HUES48 (cell line): ENCODE results near the gene PLCL1.

ENCODE experiments used
- H3K27ac ChIP-seq: one replicate; pipeline ENCODE4 v1.7.0; 2013; ENCODE audit warnings: low read depth, low read length, inconsistent platforms
- H3K27me3 ChIP-seq: 2 replicates; pipeline ENCODE4 v1.6.1; 2013; ENCODE audit warnings: mild to moderate bottlenecking, low read length; ENCODE audit not compliant: control insufficient read depth, insufficient read depth
- H3K36me3 ChIP-seq: 2 replicates; pipeline ENCODE4 v1.6.1; 2013; ENCODE audit warnings: low read length; ENCODE audit not compliant: control insufficient read depth, insufficient read depth
- H3K4me1 ChIP-seq: 2 replicates; pipeline ENCODE4 v1.6.1; 2013; ENCODE audit warnings: mild to moderate bottlenecking, low read length; ENCODE audit not compliant: control insufficient read depth, insufficient read depth
- H3K4me3 ChIP-seq: 2 replicates; pipeline ENCODE4 v1.5.1; 2013; ENCODE audit warnings: mild to moderate bottlenecking, low read depth, low read length
- H3K9ac ChIP-seq: 2 replicates; pipeline ENCODE4 v1.6.1; 2013; ENCODE audit warnings: mild to moderate bottlenecking, low read depth, low read length, moderate library complexity
- H3K9me3 ChIP-seq: 2 replicates; pipeline ENCODE4 v1.6.1; 2013; ENCODE audit warnings: low read length; ENCODE audit not compliant: control insufficient read depth, insufficient read depth

Gene PLCL1

DNA sequence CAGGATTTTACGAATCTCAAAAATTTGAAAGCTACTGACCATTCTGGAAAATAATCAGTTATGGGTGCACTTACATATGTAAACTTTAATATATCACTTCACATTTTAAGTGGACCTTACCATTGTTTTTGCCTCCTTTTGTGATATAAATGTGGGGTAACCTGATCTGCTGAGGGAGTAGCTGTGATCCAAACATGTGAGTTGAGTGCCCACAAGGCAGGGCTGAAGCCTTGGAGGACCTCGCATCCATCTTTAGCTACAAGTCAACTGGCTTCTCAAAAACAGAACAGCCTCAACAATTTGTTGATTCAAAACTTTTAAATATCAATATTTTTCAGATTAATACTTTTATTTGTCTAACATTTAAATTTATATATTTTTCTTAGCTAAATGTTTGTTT lies 178.2 kb downstream of the PLCL1 start:
- no peak overlapping the region for H3K27ac ChIP-seq

DNA sequence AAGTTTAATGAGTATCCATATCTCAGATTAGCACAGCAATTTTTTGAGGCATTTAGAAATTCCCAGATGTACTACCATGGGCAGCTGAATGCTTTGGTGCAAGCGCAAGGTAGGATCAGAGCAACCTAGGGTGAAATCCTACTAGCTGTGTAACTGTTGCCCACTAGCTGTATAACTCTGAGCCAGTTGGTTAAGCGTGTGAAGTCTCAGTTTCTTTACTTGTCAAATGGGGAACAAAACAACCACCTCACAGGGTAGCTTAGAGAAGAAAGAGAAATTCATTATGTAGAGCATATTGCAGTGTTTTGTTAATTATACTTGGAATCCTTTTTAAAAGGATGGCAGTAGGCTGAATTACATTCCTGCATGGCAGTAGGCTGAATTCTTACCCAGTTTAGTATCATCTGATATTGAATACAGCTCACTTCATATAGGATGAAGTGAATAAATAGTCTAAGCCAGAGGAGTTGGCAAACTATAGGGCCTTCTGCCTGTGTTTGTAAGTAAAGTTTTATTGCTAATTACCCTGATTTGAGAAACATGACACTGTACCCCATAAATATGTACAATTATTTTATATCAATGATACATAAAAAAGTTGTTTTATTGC lies 180.7 kb downstream of the PLCL1 start:
- H3K9me3 ChIP-seq = no peaks in the 10 kb centered on the region
- no peak overlapping the region for H3K9ac ChIP-seq
- H3K27me3 ChIP-seq = no peaks in the 10 kb centered on the region
- peaks cover 6% of the 10 kb centered on the region; the same call in 1 of the 2 replicates for H3K4me1 ChIP-seq
- no peaks in the 10 kb centered on the region for H3K36me3 ChIP-seq
- no peak overlapping the region for H3K27ac ChIP-seq
- H3K4me3 ChIP-seq = no peak overlapping the region

More for the DNA sequence above, 178.2 kb downstream of the PLCL1 start:
- H3K9me3 ChIP-seq = no peaks in the 10 kb centered on the region
- H3K4me3 ChIP-seq = no peak overlapping the region
- H3K4me1 ChIP-seq = peaks cover 6% of the 10 kb centered on the region; the same call in 1 of the 2 replicates
- H3K27me3 ChIP-seq = no peaks in the 10 kb centered on the region
- no peaks in the 10 kb centered on the region for H3K36me3 ChIP-seq
- no peak overlapping the region for H3K9ac ChIP-seq

DNA sequence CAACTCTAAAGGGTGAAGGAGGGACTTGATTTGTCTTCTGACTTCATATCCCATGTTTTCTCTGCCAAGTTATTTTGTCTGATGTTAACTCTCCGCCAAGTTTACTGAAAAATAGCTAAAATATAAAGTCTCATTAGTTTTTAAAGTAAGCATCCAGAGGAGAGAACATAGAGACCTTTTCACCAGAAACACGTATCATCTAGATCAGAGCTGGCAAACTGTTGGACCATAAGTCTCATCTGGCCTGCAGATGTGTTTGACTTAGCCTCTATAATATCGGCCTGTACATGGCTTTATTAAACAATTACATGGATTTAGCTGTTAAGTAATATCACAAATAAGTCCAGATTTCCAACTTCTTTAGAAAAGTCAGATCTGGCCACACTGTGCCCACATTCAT lies 182.6 kb downstream of the PLCL1 start:
- Histone ChIP-seq H3K4me3 (no peak overlapping the region), H3K9ac (no peak overlapping the region), H3K9me3 (no peaks in the 10 kb centered on the region), H3K4me1 (peaks cover 6% of the 10 kb centered on the region; the same call in 1 of the 2 replicates), H3K27ac (no peak overlapping the region), H3K27me3 (no peaks in the 10 kb centered on the region), H3K36me3 (no peaks in the 10 kb centered on the region)

DNA sequence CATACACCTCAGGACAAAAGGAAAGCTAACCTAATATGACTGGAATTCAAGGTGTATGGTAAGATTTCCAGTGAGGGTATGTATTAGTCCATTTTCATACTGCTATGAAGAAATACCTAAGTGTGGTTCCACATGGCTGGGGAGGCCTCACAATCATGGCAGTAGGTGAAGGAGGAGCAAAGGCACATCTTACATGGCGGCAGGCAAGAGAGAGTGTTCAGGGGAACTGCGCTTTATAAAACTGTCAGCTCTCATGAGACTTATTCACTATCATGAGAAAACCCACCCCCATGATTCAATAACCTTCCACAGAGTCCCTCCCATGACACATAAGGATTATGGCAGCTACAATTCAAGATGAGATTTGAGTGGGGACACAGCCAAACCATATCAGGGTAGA lies 186.0 kb downstream of the PLCL1 start:
- no peak overlapping the region for H3K9ac ChIP-seq
- no peaks in the 10 kb centered on the region for H3K27me3 ChIP-seq
- H3K4me3 ChIP-seq = no peak overlapping the region
- no peak overlapping the region for H3K27ac ChIP-seq
- H3K36me3 ChIP-seq = no peaks in the 10 kb centered on the region
- H3K9me3 ChIP-seq = no peaks in the 10 kb centered on the region
- peaks cover under 1% of the 10 kb centered on the region; the same call in 1 of the 2 replicates for H3K4me1 ChIP-seq

DNA sequence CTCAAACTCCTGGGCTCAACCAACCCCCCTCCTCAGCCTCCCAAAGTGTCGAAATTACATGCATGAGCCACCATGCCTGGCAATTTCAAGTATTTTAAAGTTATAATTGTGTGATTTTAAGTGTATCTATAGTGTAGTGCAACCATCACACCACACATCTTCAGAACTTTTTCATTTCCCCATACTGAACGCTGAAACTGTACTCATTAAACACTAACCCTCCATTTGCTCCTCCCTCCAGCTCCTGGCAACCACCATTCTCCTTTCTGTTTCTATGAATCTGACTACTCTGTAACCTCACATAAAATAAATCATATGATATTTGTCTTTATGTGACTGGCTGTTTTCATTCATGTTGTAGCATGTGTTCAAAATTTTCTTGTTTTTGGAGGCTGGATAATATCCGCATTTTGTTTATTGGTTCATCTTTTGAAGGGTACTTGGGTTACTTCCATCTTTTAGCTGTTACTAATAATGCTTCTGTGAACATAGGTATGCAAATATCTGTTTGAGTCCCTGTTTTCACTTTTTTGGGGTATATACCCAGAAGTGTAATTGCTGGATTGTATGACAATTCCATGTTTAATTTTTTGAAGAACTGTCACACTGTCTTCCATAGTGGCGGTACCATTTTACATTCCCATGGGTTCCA lies 188.2 kb downstream of the PLCL1 start:
- Histone ChIP-seq H3K9me3 (no peaks in the 10 kb centered on the region), H3K9ac (no peak overlapping the region), H3K27me3 (no peaks in the 10 kb centered on the region), H3K4me1 (no peaks in the 10 kb centered on the region), H3K4me3 (no peak overlapping the region), H3K36me3 (no peaks in the 10 kb centered on the region), H3K27ac (no peak overlapping the region)

DNA sequence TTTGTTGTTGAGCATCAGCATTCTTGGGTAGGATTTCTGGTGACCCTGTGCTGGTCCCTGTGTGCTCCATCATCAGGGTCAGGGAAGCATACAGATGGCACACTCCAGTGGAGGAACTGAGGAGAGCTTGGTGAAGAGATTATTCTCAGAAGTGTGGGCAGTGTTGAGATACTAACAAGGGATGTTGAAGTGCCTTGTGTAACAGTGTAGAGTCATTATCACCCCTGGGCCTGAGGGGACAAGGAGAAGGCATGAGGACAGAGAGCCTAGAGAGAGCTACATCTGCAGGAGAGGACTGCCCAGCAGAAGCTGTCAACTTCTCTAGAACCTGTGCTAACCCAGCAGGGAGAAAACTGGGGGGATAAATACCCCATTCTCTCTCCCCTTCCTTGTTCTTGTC lies 189.0 kb downstream of the PLCL1 start:
- Histone ChIP-seq H3K27ac (no peak overlapping the region), H3K4me1 (no peaks in the 10 kb centered on the region), H3K4me3 (no peak overlapping the region), H3K9ac (no peak overlapping the region), H3K9me3 (no peaks in the 10 kb centered on the region), H3K36me3 (no peaks in the 10 kb centered on the region), H3K27me3 (no peaks in the 10 kb centered on the region)

DNA sequence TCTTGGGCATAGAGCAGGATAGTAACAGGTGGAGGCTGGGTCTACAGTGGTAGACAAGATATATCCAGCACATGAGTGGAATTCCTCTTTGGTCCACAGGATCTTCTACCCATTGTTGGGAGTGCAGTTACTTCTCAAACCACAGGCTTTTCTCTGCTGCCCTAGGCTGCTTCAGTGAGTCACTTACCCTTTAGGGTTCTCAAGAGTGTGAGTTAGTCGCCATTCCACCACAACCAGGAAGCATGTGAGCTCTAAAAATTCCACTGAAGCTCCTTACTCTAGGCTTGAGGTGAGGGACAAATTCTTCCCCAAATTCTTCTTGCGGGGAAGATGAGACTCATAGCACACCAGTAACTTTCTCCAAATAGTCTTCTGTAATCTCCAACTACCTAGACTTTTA lies 189.4 kb downstream of the PLCL1 start:
- no peaks in the 10 kb centered on the region for H3K36me3 ChIP-seq
- H3K9me3 ChIP-seq = no peaks in the 10 kb centered on the region
- no peaks in the 10 kb centered on the region for H3K4me1 ChIP-seq
- H3K9ac ChIP-seq = no peak overlapping the region
- no peak overlapping the region for H3K27ac ChIP-seq
- no peaks in the 10 kb centered on the region for H3K27me3 ChIP-seq
- no peak overlapping the region for H3K4me3 ChIP-seq

DNA sequence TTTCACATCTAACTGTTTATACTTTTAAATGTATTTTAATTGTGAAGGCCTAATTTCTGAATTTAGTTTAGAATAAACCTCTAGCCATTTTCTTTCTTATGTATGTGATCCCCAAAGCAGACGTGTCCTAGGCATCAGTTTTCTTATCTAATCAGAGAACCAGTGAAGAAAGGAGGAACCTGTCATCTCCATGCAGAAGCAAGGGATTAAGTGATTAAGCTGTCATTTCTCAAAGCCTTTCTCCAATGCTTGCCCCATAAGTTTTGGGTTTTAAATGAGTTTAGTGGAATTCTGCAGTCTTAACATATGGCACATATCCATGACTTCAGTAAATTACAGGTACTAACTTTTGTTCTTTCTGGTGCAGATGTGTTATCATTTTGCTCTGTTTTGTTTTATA lies 190.4 kb downstream of the PLCL1 start:
- Histone ChIP-seq H3K27me3 (no peaks in the 10 kb centered on the region), H3K36me3 (no peaks in the 10 kb centered on the region), H3K27ac (no peak overlapping the region), H3K9ac (no peak overlapping the region), H3K4me3 (no peak overlapping the region), H3K4me1 (no peaks in the 10 kb centered on the region), H3K9me3 (no peaks in the 10 kb centered on the region)

DNA sequence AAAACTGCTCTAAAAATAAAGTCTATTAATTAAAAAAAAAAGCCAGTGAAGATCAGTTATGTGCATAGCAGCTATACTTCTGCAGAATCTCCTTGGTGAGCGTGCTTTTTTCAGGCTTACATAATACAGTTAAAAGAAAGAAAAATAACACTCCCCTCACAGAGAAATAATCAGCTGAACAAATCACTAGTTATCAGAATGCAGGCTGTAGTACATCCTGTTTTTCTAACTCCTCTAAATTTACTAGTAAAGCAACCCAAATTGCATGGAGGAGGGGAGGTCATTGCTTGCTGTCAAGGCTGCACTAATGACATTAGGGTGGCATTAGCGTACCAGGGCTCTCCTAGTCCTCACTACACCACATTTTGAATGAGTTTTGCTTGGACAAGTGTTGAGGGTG lies 192.2 kb downstream of the PLCL1 start:
- Histone ChIP-seq H3K27me3 (no peaks in the 10 kb centered on the region), H3K9ac (no peak overlapping the region), H3K36me3 (no peaks in the 10 kb centered on the region), H3K4me3 (no peak overlapping the region), H3K27ac (no peak overlapping the region), H3K9me3 (no peaks in the 10 kb centered on the region), H3K4me1 (no peaks in the 10 kb centered on the region)

DNA sequence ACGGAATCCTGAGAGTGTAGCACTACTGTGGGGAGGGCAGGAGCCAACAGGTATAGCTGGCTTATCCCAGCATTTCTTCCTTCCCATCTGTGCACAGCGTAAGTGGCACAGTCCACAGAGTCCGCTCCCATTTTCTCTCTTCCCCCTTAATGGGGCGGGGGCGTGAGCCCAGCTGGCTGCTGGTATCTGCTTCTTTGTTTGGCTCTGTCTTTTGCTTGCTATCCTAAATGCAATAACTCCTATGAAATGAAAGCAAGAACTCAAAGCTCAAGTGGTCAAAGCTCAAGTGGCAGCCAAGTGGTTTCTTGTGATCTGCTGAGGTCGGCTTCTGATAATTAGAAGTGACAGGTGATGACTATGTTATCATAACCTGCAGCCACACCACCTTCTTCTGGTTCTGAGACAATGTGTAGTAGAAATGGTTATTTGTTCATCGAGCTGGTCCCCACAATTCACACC lies 192.7 kb downstream of the PLCL1 start:
- H3K36me3 ChIP-seq = no peaks in the 10 kb centered on the region
- no peak overlapping the region for H3K9ac ChIP-seq
- H3K4me1 ChIP-seq = no peaks in the 10 kb centered on the region
- H3K9me3 ChIP-seq = no peaks in the 10 kb centered on the region
- no peak overlapping the region for H3K27ac ChIP-seq
- no peak overlapping the region for H3K4me3 ChIP-seq
- no peaks in the 10 kb centered on the region for H3K27me3 ChIP-seq

DNA sequence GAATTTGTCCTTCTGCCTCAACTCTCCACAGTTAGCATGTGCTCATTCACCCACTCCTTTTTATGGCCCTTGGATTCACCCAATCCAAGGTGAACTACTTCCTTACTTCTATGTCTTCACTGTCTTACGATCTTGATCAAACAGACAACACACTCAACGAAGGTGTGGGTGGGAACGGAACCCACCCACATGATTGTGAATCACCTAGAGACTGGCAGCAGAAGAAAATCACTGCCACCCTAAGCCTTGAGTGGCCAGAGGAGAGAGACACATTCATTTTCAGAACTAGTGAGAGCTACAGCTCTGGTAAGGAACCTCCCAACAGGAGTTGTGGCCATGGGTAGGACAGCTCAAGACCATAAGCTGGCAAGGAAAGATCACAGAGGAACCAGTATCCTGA lies 194.3 kb downstream of the PLCL1 start:
- Histone ChIP-seq H3K9me3 (no peaks in the 10 kb centered on the region), H3K27ac (no peak overlapping the region), H3K4me3 (no peak overlapping the region), H3K36me3 (no peaks in the 10 kb centered on the region), H3K4me1 (no peaks in the 10 kb centered on the region), H3K27me3 (no peaks in the 10 kb centered on the region), H3K9ac (no peak overlapping the region)
